ENCODE results near the gene DENND2D. TPM values are rescaled to one million over a fixed set of nuclear protein-coding genes. Genes with fewer than 3 reads are reported as not detected.

The DENND2D gene
- total RNA-seq, 1 experiment from 2014 or later = 0.11 TPM

GRCh38 chr1:111182052-111182451, 18.4 kb downstream of the DENND2D start:
- H3K4ac ChIP-seq (ENCODE audit: low read depth, low read length) = no peak overlapping the region
- no peak overlapping the region for H3T11ph ChIP-seq (ENCODE audit: low read length)
- H3K27me3 ChIP-seq (ENCODE audit: insufficient read depth, low read length) = no peaks in the 10 kb centered on the region
- H3K4me2 ChIP-seq (ENCODE audit: insufficient read depth, insufficient read length, low read length) = no peak overlapping the region
- H3K4me1 ChIP-seq (ENCODE audit: insufficient read depth, low read length) = no peaks in the 10 kb centered on the region
- no peak overlapping the region for H3K56ac ChIP-seq (ENCODE audit: insufficient read length, low read depth, low read length)
- no peaks in the 10 kb centered on the region for H3K79me2 ChIP-seq (ENCODE audit: insufficient read depth, low read length)
- H2AFZ ChIP-seq (ENCODE audit: low read length) = no peak overlapping the region
- Mint-ChIP-seq H3K4me1 (no peaks in the 10 kb centered on the region), H3K36me3 (ENCODE audit: insufficient read depth in 1 of 3, low read depth in 3 of 3) (peaks cover 12 to 34% (median 29%) of the 10 kb centered on the region in 3 experiments; a peak in 6 of 7 replicates), H3K9me3 (no peaks in the 10 kb centered on the region), H3K27me3 (ENCODE audit: low read depth) (no peaks in the 10 kb centered on the region), H3K4me3 (no peak overlapping the region), H3K27ac (no peak overlapping the region)
- no CpG with 5 or more reads among the region's 2 CpGs for WGBS (ENCODE audit: extremely low coverage, insufficient read length, low lambda C conversion rate)
- no peak overlapping the region for H3K14ac ChIP-seq (ENCODE audit: insufficient read depth, low read length)
- H2BK20ac ChIP-seq (ENCODE audit: low read depth, low read length, poor library complexity, severe bottlenecking) = no peak overlapping the region
- no peak overlapping the region for H3K23ac ChIP-seq (ENCODE audit: insufficient read length, low read depth, low read length)
- no peaks in the 10 kb centered on the region for H3K23me2 ChIP-seq (ENCODE audit: insufficient read length, low read depth, low read length, poor library complexity, severe bottlenecking)
- H2BK15ac ChIP-seq (ENCODE audit: low read depth, low read length) = no peak overlapping the region
- no peak overlapping the region for H3K27ac ChIP-seq (ENCODE audit: insufficient read length, low read depth, low read length)
- H4K5ac ChIP-seq (ENCODE audit: insufficient read length, low read depth, low read length) = no peak overlapping the region
- no peak overlapping the region for H3K18ac ChIP-seq (ENCODE audit: insufficient read length, low read depth, low read length)
- H2AK5ac ChIP-seq (ENCODE audit: insufficient read length, low read length) = no peak overlapping the region
- no peak for TF ChIP-seq CTCF (conservative IDR thresholded peaks at IDR 0.05)
- no peak overlapping the region for H4K91ac ChIP-seq (ENCODE audit: insufficient read length, low read depth, low read length)
- H3K9me3 ChIP-seq (ENCODE audit: control insufficient read depth, low read depth, low read length) = no peaks in the 10 kb centered on the region
- H2BK12ac ChIP-seq (ENCODE audit: insufficient read length, low read depth, low read length) = no peak overlapping the region
- H3K79me1 ChIP-seq (ENCODE audit: insufficient read depth, low read depth, low read length, poor library complexity, severe bottlenecking) = no peaks in the 10 kb centered on the region
- no peaks in the 10 kb centered on the region for H4K20me1 ChIP-seq (ENCODE audit: control insufficient read depth, insufficient read depth, insufficient read length)
- no peak overlapping the region for H3K9ac ChIP-seq (ENCODE audit: extremely low read depth, insufficient read length, low read length)
- no peak for DNase-seq
- H2BK5ac ChIP-seq (ENCODE audit: insufficient read length, low read length) = no peak overlapping the region
- H4K8ac ChIP-seq (replicated peaks; ENCODE audit: insufficient read length, low read depth, low read length) = no peak overlapping the region
- H2BK120ac ChIP-seq (ENCODE audit: low read depth, low read length, poor library complexity, severe bottlenecking) = no peak overlapping the region

Measured in H9 (cell line).